Osteocyte (in vitro differentiated cells): Measurements from ENCODE around the gene NCOA3. TPM values are rescaled to one million over a fixed set of nuclear protein-coding genes. Genes with fewer than 3 reads are reported as not detected.

Source experiments
- DNase-seq: peaks from one replicate; pipeline ENCODE4 v3.0.0; 2021; ENCODE audit warnings: mixed read lengths; ENCODE audit not compliant: unreplicated experiment; ENCODE audit errors: extremely low spot score
- H3K27ac Mint-ChIP-seq: one replicate; pipeline ENCODE4 v1.8.0; 2021; ENCODE audit warnings: mild to moderate bottlenecking, mixed read lengths; ENCODE audit not compliant: unreplicated experiment
- H3K27me3 Mint-ChIP-seq: one replicate; pipeline ENCODE4 v1.8.0; 2021; ENCODE audit warnings: mixed read lengths; ENCODE audit not compliant: unreplicated experiment
- H3K36me3 Mint-ChIP-seq: one replicate; pipeline ENCODE4 v1.8.0; 2021; ENCODE audit warnings: mixed read lengths; ENCODE audit not compliant: unreplicated experiment
- H3K4me1 Mint-ChIP-seq: one replicate; pipeline ENCODE4 v1.8.0; 2021; ENCODE audit warnings: mixed read lengths; ENCODE audit not compliant: unreplicated experiment
- H3K4me3 Mint-ChIP-seq: one replicate; pipeline ENCODE4 v1.8.0; 2021; ENCODE audit warnings: mild to moderate bottlenecking, moderate library complexity, mixed read lengths; ENCODE audit not compliant: unreplicated experiment
- H3K9me3 Mint-ChIP-seq: one replicate; pipeline ENCODE4 v1.8.0; 2021; ENCODE audit warnings: mixed read lengths; ENCODE audit not compliant: unreplicated experiment
- total RNA-seq: library from RNA; stranded (reverse); gene quantifications from 2 replicates; pipeline ENCODE4 v1.2.1, GENCODE V29; 2021
- TF ChIP-seq, protein P1 (sequence below): fragments of 200-600 bp; sonication (generic); IDR thresholded peaks from 2 replicates; pipeline ENCODE4 v1.5.0; 2021; ENCODE audit warnings: antibody characterized with exemption, mild to moderate bottlenecking, moderate library complexity

Gene NCOA3
- total RNA-seq, 1 donor from 2014 or later: 75.9 TPM

DNA sequence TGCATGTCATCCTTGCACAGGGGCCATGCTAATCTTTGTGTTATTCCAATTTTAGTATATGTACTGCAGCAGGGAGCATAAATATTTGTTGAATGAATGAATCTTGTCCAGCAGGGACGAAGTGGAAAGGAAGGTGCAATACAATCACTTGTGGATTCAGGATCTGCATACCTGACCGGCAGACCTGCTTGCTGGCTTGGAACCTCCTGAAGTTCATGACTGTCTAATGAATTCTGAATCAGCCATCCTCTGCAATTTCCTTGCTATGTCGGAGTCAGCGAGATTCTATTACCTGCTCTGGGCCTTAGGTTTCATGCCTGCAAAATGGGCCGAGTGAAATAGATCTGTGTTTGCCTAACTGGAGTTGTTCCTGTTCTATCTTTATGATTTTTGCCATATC, 17.4 kb upstream of the NCOA3 start:
- Mint-ChIP-seq H3K4me3 (no peak overlapping the region), H3K27ac (no peak overlapping the region), H3K4me1 (peaks cover 20% of the 10 kb centered on the region), H3K36me3 (no peaks in the 10 kb centered on the region), H3K27me3 (no peaks in the 10 kb centered on the region), H3K9me3 (no peaks in the 10 kb centered on the region)
- TF ChIP-seq, protein P1, sequence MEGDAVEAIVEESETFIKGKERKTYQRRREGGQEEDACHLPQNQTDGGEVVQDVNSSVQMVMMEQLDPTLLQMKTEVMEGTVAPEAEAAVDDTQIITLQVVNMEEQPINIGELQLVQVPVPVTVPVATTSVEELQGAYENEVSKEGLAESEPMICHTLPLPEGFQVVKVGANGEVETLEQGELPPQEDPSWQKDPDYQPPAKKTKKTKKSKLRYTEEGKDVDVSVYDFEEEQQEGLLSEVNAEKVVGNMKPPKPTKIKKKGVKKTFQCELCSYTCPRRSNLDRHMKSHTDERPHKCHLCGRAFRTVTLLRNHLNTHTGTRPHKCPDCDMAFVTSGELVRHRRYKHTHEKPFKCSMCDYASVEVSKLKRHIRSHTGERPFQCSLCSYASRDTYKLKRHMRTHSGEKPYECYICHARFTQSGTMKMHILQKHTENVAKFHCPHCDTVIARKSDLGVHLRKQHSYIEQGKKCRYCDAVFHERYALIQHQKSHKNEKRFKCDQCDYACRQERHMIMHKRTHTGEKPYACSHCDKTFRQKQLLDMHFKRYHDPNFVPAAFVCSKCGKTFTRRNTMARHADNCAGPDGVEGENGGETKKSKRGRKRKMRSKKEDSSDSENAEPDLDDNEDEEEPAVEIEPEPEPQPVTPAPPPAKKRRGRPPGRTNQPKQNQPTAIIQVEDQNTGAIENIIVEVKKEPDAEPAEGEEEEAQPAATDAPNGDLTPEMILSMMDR: no peak
- DNase-seq: no peak

DNA sequence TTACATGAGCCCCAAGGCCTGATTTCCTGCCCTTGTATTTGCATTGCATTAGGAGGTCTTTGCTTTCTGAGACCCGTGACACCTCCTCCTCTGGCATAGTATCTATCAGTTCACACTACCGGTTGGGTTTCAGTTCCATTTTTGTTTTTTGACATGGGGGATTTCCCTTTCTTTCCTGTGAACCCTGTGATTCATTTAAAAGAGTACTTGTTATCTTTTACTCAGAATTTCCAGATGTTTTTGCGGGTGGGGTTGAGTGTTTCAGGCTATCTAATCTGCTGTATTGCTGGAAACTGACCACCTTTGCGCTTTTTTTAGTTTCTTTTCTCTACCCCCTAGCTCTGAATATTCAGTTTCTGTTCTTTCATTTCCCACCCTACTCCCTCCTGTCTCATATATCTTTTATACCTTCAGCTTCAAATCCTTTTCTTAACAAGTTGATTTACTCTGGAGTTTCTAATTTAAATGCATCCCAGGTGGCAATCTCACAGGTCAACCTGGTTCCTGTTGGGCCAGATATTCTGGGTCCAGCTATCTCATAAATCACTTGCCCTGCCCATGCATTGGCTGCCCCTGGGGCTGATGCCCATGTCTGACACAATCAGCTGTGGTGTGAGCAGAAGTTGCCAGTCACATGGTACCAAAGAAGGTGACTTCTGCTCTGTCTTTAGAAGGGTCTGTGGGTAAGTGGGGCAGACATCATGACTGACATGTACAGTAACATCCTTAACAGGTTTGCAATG, 14.3 kb upstream of the NCOA3 start:
- H3K9me3 Mint-ChIP-seq: no peaks in the 10 kb centered on the region
- no peak overlapping the region for H3K27ac Mint-ChIP-seq
- peaks cover 24% of the 10 kb centered on the region for H3K4me1 Mint-ChIP-seq
- H3K4me3 Mint-ChIP-seq: no peak overlapping the region
- no peaks in the 10 kb centered on the region for H3K27me3 Mint-ChIP-seq
- no peak for DNase-seq
- H3K36me3 Mint-ChIP-seq: no peaks in the 10 kb centered on the region
- TF ChIP-seq, protein P1: no peak

DNA sequence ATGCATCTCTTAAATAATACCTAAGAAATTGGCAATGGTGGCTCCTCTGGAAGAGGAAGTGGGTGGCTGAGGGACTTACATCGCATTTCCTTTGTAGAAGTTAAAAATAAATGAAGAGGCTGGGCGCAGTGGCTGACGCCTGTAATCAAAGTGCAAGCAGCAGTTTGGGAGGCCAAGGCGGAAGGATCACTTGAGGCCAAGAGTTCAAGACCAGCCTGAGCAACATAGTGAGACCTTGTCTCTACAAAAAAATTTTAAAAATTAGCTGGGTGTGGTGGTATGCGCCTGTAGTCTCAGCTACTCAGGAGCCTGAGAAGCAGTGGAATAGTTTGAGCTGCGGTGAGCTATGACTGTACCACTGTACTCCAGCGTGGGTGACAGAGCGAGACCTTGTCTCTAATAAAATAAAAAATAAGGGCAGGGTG, 12.2 kb upstream of the NCOA3 start:
- Mint-ChIP-seq H3K9me3 (no peaks in the 10 kb centered on the region), H3K27ac (no peak overlapping the region), H3K4me1 (peaks cover 36% of the 10 kb centered on the region), H3K27me3 (no peaks in the 10 kb centered on the region), H3K4me3 (no peak overlapping the region), H3K36me3 (no peaks in the 10 kb centered on the region)
- TF ChIP-seq, protein P1: no peak
- no peak for DNase-seq

DNA sequence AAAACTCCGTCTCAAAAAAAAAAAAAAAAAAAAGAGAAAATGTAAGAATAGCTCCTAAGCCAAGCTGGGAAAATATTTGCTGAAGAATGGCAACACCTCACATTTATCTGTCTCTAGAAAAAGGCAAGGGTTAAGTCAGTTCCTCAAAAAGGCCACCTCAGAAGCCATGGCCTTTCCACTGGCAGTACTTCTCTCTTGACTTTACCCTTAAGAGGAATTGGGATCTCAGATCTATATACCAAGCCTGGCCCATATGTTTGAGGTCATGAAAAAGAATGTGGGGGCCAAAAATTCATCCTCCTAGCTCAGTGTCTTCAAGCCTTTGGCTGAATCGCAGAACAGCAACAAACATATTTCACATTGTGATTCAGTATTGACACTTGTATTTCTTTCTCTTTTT, 10.9 kb upstream of the NCOA3 start:
- no peaks in the 10 kb centered on the region for H3K27me3 Mint-ChIP-seq

DNA sequence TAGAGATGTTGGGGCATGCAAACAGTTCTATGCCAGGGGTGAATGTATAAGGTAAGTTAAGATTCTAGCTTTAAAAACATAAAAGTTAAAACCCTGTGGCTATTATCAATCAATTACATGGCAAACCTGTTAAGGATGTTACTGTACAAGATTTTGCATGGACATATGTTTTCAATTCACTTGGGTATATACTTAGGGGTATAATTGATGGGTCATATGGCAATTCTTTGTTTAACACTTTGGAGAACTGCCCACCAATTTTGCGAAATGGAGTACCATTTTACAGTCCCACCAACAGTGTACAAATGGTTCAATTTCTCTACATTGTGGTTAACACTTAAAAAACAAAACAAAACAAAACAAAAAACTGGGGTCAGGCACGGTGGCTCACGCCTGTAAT, 9.4 kb upstream of the NCOA3 start:
- TF ChIP-seq, protein P1: no peak
- Mint-ChIP-seq H3K27ac (no peak overlapping the region), H3K9me3 (no peaks in the 10 kb centered on the region), H3K4me3 (no peak overlapping the region), H3K27me3 (no peaks in the 10 kb centered on the region), H3K36me3 (no peaks in the 10 kb centered on the region), H3K4me1 (peaks cover 24% of the 10 kb centered on the region)
- no peak for DNase-seq

More for the DNA sequence above, 10.9 kb upstream of the NCOA3 start:
- Mint-ChIP-seq H3K4me1 (peaks cover 30% of the 10 kb centered on the region), H3K9me3 (no peaks in the 10 kb centered on the region), H3K36me3 (no peaks in the 10 kb centered on the region), H3K4me3 (no peak overlapping the region), H3K27ac (no peak overlapping the region)
- TF ChIP-seq, protein P1: no peak
- DNase-seq: no peak
